Panc1 (cell line): Measurements from ENCODE around the gene TMEM131.

Experiments used
- POLR2AphosphoS5 ChIP-seq: IDR thresholded peaks from 2 replicates; pipeline ENCODE4 v1.6.1; 2012; ENCODE audit warnings: mild to moderate bottlenecking, low read depth, low read length, moderate library complexity
- SIN3A ChIP-seq: IDR thresholded peaks from 2 replicates; pipeline ENCODE4 v1.6.1; 2012; ENCODE audit warnings: low read depth, mild to moderate bottlenecking, low read length, moderate library complexity, borderline replicate concordance; ENCODE audit not compliant: insufficient read depth
- TCF7L2 ChIP-seq: IDR thresholded peaks from 2 replicates; pipeline ENCODE4 v1.6.1; 2011; ENCODE audit warnings: mild to moderate bottlenecking, low read depth, low read length, inconsistent platforms
- TF ChIP-seq, protein P1 (sequence below): fragments of 450-650 bp; IDR thresholded peaks from 2 replicates; pipeline ENCODE4 v1.5.1; 2017; ENCODE audit warnings: mild to moderate bottlenecking
- TF ChIP-seq, protein P2 (sequence below), 2 experiments: IDR thresholded peaks; 2 replicates each; pipeline ENCODE4 v1.6.1; 2011 to 2012; ENCODE audit warnings: low read depth in 2 of 2, control low read depth in 1 of 2, low read length in 1 of 2, mild to moderate bottlenecking in 1 of 2, moderate library complexity in 1 of 2; ENCODE audit not compliant: insufficient read depth in 1 of 2

DNA sequence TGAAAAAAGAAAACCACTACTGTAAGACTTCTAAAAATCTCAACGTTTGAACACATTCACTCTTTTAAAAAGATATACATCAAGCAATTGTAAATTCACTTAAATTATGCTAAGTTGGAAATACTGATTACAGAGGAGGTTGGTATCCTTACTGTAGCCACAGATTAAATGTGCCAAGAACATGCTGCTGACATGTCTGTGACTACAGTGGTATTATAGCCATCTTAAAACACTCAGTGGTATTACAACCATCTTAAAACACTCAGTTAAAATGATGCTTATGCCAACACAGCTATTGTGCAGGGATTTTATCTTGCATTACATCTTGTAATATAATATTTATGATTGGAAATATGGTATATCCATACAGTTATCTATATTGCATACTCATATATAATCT lies 50.0 kb downstream of the TMEM131 start:
- no peak for TF ChIP-seq TCF7L2
- TF ChIP-seq, protein P1, sequence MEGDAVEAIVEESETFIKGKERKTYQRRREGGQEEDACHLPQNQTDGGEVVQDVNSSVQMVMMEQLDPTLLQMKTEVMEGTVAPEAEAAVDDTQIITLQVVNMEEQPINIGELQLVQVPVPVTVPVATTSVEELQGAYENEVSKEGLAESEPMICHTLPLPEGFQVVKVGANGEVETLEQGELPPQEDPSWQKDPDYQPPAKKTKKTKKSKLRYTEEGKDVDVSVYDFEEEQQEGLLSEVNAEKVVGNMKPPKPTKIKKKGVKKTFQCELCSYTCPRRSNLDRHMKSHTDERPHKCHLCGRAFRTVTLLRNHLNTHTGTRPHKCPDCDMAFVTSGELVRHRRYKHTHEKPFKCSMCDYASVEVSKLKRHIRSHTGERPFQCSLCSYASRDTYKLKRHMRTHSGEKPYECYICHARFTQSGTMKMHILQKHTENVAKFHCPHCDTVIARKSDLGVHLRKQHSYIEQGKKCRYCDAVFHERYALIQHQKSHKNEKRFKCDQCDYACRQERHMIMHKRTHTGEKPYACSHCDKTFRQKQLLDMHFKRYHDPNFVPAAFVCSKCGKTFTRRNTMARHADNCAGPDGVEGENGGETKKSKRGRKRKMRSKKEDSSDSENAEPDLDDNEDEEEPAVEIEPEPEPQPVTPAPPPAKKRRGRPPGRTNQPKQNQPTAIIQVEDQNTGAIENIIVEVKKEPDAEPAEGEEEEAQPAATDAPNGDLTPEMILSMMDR, result no peak
- no peak for TF ChIP-seq POLR2AphosphoS5
- TF ChIP-seq, protein P2, sequence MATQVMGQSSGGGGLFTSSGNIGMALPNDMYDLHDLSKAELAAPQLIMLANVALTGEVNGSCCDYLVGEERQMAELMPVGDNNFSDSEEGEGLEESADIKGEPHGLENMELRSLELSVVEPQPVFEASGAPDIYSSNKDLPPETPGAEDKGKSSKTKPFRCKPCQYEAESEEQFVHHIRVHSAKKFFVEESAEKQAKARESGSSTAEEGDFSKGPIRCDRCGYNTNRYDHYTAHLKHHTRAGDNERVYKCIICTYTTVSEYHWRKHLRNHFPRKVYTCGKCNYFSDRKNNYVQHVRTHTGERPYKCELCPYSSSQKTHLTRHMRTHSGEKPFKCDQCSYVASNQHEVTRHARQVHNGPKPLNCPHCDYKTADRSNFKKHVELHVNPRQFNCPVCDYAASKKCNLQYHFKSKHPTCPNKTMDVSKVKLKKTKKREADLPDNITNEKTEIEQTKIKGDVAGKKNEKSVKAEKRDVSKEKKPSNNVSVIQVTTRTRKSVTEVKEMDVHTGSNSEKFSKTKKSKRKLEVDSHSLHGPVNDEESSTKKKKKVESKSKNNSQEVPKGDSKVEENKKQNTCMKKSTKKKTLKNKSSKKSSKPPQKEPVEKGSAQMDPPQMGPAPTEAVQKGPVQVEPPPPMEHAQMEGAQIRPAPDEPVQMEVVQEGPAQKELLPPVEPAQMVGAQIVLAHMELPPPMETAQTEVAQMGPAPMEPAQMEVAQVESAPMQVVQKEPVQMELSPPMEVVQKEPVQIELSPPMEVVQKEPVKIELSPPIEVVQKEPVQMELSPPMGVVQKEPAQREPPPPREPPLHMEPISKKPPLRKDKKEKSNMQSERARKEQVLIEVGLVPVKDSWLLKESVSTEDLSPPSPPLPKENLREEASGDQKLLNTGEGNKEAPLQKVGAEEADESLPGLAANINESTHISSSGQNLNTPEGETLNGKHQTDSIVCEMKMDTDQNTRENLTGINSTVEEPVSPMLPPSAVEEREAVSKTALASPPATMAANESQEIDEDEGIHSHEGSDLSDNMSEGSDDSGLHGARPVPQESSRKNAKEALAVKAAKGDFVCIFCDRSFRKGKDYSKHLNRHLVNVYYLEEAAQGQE (IDR thresholded peaks at IDR 0.05; ENCODE audit: insufficient read depth in 1 of 2, low read depth in 2 of 2, low read length in 1 of 2), result no peak
- no peak for TF ChIP-seq SIN3A
